ENCODE measurements around the gene SEC31B. TPM values are rescaled to one million over a fixed set of nuclear protein-coding genes. Genes with fewer than 3 reads are reported as not detected.

SEC31B gene
- total and polyA plus RNA-seq, 9 of the 15 experiments (the other 6 are each of a cell fraction or from before 2014, with no cell fraction given) = 0.91 to 7.0 (median 2.4) TPM

DNA sequence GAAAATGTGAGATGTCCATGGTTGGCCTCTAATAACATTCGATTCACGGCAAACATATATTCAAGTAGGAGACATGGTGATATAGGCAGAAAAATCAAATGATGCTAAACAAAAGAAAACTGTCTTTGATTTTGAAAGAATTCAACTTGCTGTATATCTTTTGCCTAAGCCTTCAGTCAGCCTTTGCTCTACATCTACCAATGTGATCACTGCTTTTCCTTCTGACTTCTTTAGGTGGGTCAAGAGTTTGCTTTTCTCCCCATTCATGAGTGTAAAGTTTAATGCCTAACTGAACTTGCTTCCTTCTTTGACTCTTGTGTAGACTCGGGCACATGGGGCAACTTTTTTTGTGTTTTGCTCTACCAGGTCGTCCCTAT, 15.7 kb upstream of the SEC31B start (continued):
- TF ChIP-seq, protein P1, sequence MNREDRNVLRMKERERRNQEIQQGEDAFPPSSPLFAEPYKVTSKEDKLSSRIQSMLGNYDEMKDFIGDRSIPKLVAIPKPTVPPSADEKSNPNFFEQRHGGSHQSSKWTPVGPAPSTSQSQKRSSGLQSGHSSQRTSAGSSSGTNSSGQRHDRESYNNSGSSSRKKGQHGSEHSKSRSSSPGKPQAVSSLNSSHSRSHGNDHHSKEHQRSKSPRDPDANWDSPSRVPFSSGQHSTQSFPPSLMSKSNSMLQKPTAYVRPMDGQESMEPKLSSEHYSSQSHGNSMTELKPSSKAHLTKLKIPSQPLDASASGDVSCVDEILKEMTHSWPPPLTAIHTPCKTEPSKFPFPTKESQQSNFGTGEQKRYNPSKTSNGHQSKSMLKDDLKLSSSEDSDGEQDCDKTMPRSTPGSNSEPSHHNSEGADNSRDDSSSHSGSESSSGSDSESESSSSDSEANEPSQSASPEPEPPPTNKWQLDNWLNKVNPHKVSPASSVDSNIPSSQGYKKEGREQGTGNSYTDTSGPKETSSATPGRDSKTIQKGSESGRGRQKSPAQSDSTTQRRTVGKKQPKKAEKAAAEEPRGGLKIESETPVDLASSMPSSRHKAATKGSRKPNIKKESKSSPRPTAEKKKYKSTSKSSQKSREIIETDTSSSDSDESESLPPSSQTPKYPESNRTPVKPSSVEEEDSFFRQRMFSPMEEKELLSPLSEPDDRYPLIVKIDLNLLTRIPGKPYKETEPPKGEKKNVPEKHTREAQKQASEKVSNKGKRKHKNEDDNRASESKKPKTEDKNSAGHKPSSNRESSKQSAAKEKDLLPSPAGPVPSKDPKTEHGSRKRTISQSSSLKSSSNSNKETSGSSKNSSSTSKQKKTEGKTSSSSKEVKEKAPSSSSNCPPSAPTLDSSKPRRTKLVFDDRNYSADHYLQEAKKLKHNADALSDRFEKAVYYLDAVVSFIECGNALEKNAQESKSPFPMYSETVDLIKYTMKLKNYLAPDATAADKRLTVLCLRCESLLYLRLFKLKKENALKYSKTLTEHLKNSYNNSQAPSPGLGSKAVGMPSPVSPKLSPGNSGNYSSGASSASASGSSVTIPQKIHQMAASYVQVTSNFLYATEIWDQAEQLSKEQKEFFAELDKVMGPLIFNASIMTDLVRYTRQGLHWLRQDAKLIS (CRISPR knock-in tag; IDR thresholded peaks at IDR 0.05) = no peak
- TF ChIP-seq KHSRP (IDR thresholded peaks at IDR 0.05) (no peak), STAG1 (CRISPR knock-in tag; IDR thresholded peaks at IDR 0.05; ENCODE audit: borderline replicate concordance) (no peak), ZNF253 (CRISPR knock-in tag; conservative IDR thresholded peaks at IDR 0.05) (no peak), ZNF586 (CRISPR knock-in tag; conservative IDR thresholded peaks at IDR 0.05) (no peak)

DNA sequence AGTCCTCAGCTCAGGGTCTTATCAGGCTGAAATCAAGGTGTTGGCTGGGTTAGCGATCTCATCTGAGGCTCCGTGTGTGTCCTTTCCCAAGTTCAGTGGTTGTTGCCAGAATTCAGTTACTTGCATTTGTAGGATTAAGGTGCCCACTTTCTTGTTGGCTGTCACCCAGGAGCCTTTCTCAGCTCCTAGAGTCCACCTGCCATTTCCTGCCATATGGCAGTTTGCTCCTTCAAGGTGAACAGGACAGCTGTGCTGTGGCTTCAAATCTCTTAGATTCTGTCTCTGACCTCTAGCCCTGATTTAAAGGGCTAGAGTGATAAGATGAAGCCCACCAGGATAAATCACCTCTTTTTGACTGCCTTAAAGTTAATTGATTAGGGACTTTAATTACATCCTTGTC, 15.1 kb upstream of the SEC31B start:
- H3K4me1 ChIP-seq (replicated peaks in 1 of 2; ENCODE audit: control insufficient read depth in 2 of 2, insufficient read depth in 2 of 2, low read length in 2 of 2) = peaks cover 0 to 8% of the 10 kb centered on the region in 2 experiments; a peak in 3 of 5 replicates
- no peak for ATAC-seq
- no peaks in the 10 kb centered on the region for H3K9me1 ChIP-seq (ENCODE audit: control insufficient read depth, insufficient read depth, low read length)
- POLR2A ChIA-PET = interaction anchor here (0.7 to 1.0 kb wide), 2 partner anchors 10 to 161 kb away, joined by 3 to 4 read pairs; no protein-coding TSS in a partner anchor
- WGBS (ENCODE audit: insufficient coverage, low coverage, missing lambda C conversion rate) = 9% methylated on average over 2 of the region's 2 CpGs
- BruUV-seq (replicated peaks) = no TSS peak
- H3K27me3 ChIP-seq (ENCODE audit: control insufficient read depth in 2 of 2, insufficient read depth in 2 of 2, low read length in 2 of 2) = no peaks in the 10 kb centered on the region
- in situ Hi-C loops (cut with MboI) (no loop called here), intact Hi-C loops (cut with micrococcal nuclease) (no loop called here)
- TF ChIP-seq POLR3A (IDR thresholded peaks at IDR 0.05; ENCODE audit: borderline replicate concordance, extremely low read depth, insufficient read depth, insufficient read length) = no peak
- CTCF ChIA-PET (ENCODE audit: low intra/inter-chr PET ratio) = no interaction called here
- no peak overlapping the region for H3K4me3 ChIP-seq
- peaks cover 30% of the 10 kb centered on the region for H3K79me2 ChIP-seq (ENCODE audit: control insufficient read depth, insufficient read depth, low read length)
- H3K27ac ChIP-seq (ENCODE audit: extremely low read depth, low read depth, low read length) = no peak overlapping the region
- H3K4me2 ChIP-seq (ENCODE audit: insufficient read depth, low read length) = no peak overlapping the region; the same call in 1 of the 2 replicates
- peak overlapping the region; percentile 96 for H2AFZ ChIP-seq (ENCODE audit: low read depth, low read length)
- H4K20me1 ChIP-seq (replicated peaks; ENCODE audit: control insufficient read depth, insufficient read depth, low read length) = no peaks in the 10 kb centered on the region
- H3K36me3 ChIP-seq (ENCODE audit: control insufficient read depth, insufficient read depth, low read length) = peaks cover 17% of the 10 kb centered on the region
- no peak for FAIRE-seq
- no peak for DNase-seq (ENCODE audit: extremely low read depth in 1 of 4, low spot score in 3 of 4)
- no peak overlapping the region for H3K9ac ChIP-seq (ENCODE audit: insufficient read depth in 1 of 2, low read depth in 2 of 2, low read length in 2 of 2)
- no peaks in the 10 kb centered on the region; the same call in 1 of the 2 replicates for H3K9me3 ChIP-seq (replicated peaks; ENCODE audit: control insufficient read depth, insufficient read depth, low read depth, low read length)
